Neural cell (in vitro differentiated cells): ENCODE results near the gene PLEKHM3. TPM values are rescaled to one million over a fixed set of nuclear protein-coding genes. Genes with fewer than 3 reads are reported as not detected.

Experiments
- H2AFZ ChIP-seq: fragments of 200-600, 300-800 bp; sonication (generic), shearing (Covaris generic); 2 replicates; pipeline ENCODE4 v1.6.0; 2014; ENCODE audit warnings: low read depth, mild to moderate bottlenecking, antibody characterized with exemption, low read length, moderate library complexity
- H3F3A ChIP-seq: fragments of 200-600 bp; shearing (Covaris generic); 2 replicates; pipeline ENCODE4 v1.6.1; 2016; ENCODE audit warnings: mild to moderate bottlenecking, moderate library complexity, mixed read lengths, antibody characterized with exemption, low read length; ENCODE audit not compliant: insufficient read depth, poor library complexity, severe bottlenecking
- H3K27ac ChIP-seq: fragments of 200-600, 300-800 bp; sonication (generic), shearing (Covaris generic); 2 replicates; pipeline ENCODE4 v1.5.1; 2014; ENCODE audit warnings: mild to moderate bottlenecking, low read length, moderate library complexity
- H3K27me3 ChIP-seq: fragments of 300-800, 200-600 bp; sonication (generic), shearing (Covaris generic); 2 replicates; pipeline ENCODE4 v1.6.0; 2014; ENCODE audit warnings: mild to moderate bottlenecking, low read depth, low read length, moderate library complexity; ENCODE audit not compliant: insufficient read depth
- H3K36me3 ChIP-seq: fragments of 300-800, 200-600 bp; sonication (generic), shearing (Covaris generic); 2 replicates; pipeline ENCODE4 v1.5.1; 2014; ENCODE audit warnings: mild to moderate bottlenecking, antibody characterized with exemption, low read length, moderate library complexity; ENCODE audit not compliant: insufficient read depth
- H3K4me2 ChIP-seq: fragments of 300-800, 200-600 bp; sonication (generic), shearing (Covaris generic); 2 replicates; pipeline ENCODE4 v1.6.0; 2014; ENCODE audit warnings: mild to moderate bottlenecking, low read length
- H3K4me3 ChIP-seq: fragments of 300-800, 200-600 bp; sonication (generic), shearing (Covaris generic); 2 replicates; pipeline ENCODE4 v1.5.1; 2014; ENCODE audit warnings: mild to moderate bottlenecking, low read length, moderate library complexity
- H3K79me2 ChIP-seq: fragments of 200-600 bp; shearing (Covaris generic); replicated peaks from 2 replicates; pipeline ENCODE4 v1.6.0; 2014; ENCODE audit warnings: mild to moderate bottlenecking, low read length, moderate library complexity; ENCODE audit not compliant: insufficient read depth
- H3K9ac ChIP-seq: fragments of 300-800, 200-600 bp; sonication (generic), shearing (Covaris generic); 2 replicates; pipeline ENCODE4 v1.6.1; 2016; ENCODE audit warnings: mild to moderate bottlenecking, low read length, mixed read lengths
- H3K9me2 ChIP-seq: fragments of 200-600 bp; shearing (Covaris generic); 2 replicates; pipeline ENCODE4 v1.6.1; 2016; ENCODE audit warnings: mild to moderate bottlenecking, low read length, mixed read lengths; ENCODE audit not compliant: insufficient read depth
- H3K9me3 ChIP-seq: fragments of 200-600, 300-800 bp; sonication (generic), shearing (Covaris generic); 2 replicates; pipeline ENCODE4 v1.6.1; 2016; ENCODE audit warnings: mild to moderate bottlenecking, mixed run types, low read length, moderate library complexity, mixed read lengths
- H4K20me1 ChIP-seq: fragments of 200-600 bp; shearing (Covaris generic); 2 replicates; pipeline ENCODE4 v1.6.1; 2016; ENCODE audit warnings: mild to moderate bottlenecking, mixed run types; ENCODE audit not compliant: insufficient read depth
- EP300 ChIP-seq: fragments of 450-650 bp; conservative IDR thresholded peaks from 2 replicates; pipeline ENCODE4 v1.6.1; 2014; ENCODE audit warnings: antibody characterized with exemption, mild to moderate bottlenecking, moderate library complexity; ENCODE audit not compliant: poor library complexity, severe bottlenecking
- EZH2 ChIP-seq: fragments of 200-600, 300-800 bp; shearing (Covaris generic), sonication (generic); IDR thresholded peaks from 2 replicates; pipeline ENCODE4 v1.6.1; 2014; ENCODE audit warnings: antibody characterized with exemption, low read length, borderline replicate concordance, mild to moderate bottlenecking; ENCODE audit not compliant: insufficient read depth, poor library complexity, severe bottlenecking
- MXI1 ChIP-seq: fragments of 450-650 bp; conservative IDR thresholded peaks from 2 replicates; pipeline ENCODE4 v1.6.1; 2014; ENCODE audit warnings: antibody characterized with exemption, mild to moderate bottlenecking; ENCODE audit not compliant: poor library complexity, severe bottlenecking
- POLR2AphosphoS5 ChIP-seq: IDR thresholded peaks from 2 replicates; pipeline ENCODE4 v1.6.1; 2012
- RAD21 ChIP-seq: fragments of 450-650 bp; conservative IDR thresholded peaks from 2 replicates; pipeline ENCODE4 v1.6.1; 2014; ENCODE audit warnings: antibody characterized with exemption, mild to moderate bottlenecking, moderate library complexity
- REST ChIP-seq: IDR thresholded peaks from 2 replicates; pipeline ENCODE4 v1.6.1; 2012; ENCODE audit warnings: borderline replicate concordance
- SMC3 ChIP-seq: fragments of 450-650 bp; conservative IDR thresholded peaks from 2 replicates; pipeline ENCODE4 v1.6.1; 2014; ENCODE audit warnings: antibody characterized with exemption, mild to moderate bottlenecking, moderate library complexity; ENCODE audit not compliant: poor library complexity
- polyA plus RNA-seq: library from polyadenylated mRNA; depleted of rRNA; stranded (reverse); fragments of >200 nt; gene quantifications from 2 replicates; pipeline ENCODE4 v1.2.3, GENCODE V29; 2014

The PLEKHM3 gene
- polyA plus RNA-seq, 1 donor from 2014 or later = 13.4 TPM

- peak; percentile 73 for TF ChIP-seq EP300
- no peak for TF ChIP-seq RAD21
- TF ChIP-seq POLR2AphosphoS5 = peak; percentile 18
- peak; percentile 26 for TF ChIP-seq REST
- Histone ChIP-seq H3K36me3 (no peaks in the 10 kb centered on the region), H3F3A (peaks cover 6% of the 10 kb centered on the region), H3K4me2 (no peak overlapping the region), H3K9me2 (no peaks in the 10 kb centered on the region), H3K9me3 (no peaks in the 10 kb centered on the region), H3K4me3 (peak overlapping the region; percentile 43), H3K27ac (no peak overlapping the region), H3K9ac (no peak overlapping the region), H4K20me1 (no peaks in the 10 kb centered on the region), H2AFZ (no peak overlapping the region), H3K27me3 (no peaks in the 10 kb centered on the region), H3K79me2 (no peaks in the 10 kb centered on the region)
These were observed 55.0 kb downstream of the PLEKHM3 start for GRCh38 chr2:207970147-207970825.

- H2AFZ ChIP-seq = no peak overlapping the region
- H3K27me3 ChIP-seq = no peaks in the 10 kb centered on the region
- TF ChIP-seq MXI1 = no peak
- no peak for TF ChIP-seq EZH2
- no peak for TF ChIP-seq EP300
- TF ChIP-seq RAD21 = no peak
- no peak for TF ChIP-seq SMC3
- TF ChIP-seq REST = no peak
- H3F3A ChIP-seq = peaks cover 6% of the 10 kb centered on the region
- H3K36me3 ChIP-seq = no peaks in the 10 kb centered on the region
- H3K9me2 ChIP-seq = no peaks in the 10 kb centered on the region
- no peaks in the 10 kb centered on the region for H3K79me2 ChIP-seq
- no peak overlapping the region for H3K9ac ChIP-seq
- H3K4me2 ChIP-seq = no peak overlapping the region
- no peak overlapping the region for H3K27ac ChIP-seq
- no peak overlapping the region for H3K4me3 ChIP-seq
- H3K9me3 ChIP-seq = no peaks in the 10 kb centered on the region
- H4K20me1 ChIP-seq = no peaks in the 10 kb centered on the region
These were observed 56.1 kb downstream of the PLEKHM3 start for GRCh38 chr2:207969249-207969648.
